ENCODE results near the gene ZFR.
"Not testable (repeated sequence)": the region's sequence is repeated elsewhere in the genome, so short reads cannot be mapped to it uniquely, and the experiment has no call there.

The ZFR gene

DNA sequence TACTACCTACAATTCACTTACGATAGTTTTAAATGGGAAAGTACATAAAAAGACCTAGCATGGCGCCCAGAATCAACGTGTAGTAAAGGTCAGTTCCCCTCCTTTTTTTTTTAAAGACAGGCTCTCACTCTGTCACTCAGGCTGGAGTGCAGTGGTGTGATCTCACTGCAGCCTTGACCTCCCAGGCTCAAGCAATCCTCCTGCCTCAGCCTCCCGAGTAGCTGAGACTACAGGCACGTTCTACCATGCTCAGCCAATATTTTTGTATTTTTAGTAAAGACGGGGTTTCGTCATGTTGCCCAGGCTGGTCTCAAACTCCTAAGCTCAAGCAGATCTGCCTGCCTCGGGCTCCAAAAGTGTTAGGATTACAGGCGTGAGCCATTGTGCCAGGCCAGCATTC is 91.1 kb downstream of the ZFR start:
- no peak for DNase-seq

DNA sequence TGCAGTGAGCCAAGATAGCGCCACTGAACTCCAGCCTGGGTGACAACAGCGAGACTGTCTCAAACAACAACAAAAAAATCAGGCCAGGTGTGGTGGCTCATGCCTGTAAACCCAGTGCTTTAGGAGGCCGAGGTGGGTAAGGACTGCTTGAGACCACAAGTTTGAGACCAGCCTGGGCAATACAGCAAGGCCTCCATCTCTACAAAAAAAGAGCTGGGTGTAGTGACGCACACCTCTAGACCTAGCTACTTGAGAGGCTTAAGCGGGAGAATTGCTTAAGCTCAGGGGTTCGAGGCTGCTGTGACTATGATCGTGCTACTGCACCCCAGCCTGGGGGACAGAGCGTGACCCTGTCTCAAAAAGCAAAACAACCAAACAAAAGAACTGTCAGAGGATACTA is 91.9 kb downstream of the ZFR start:
- no peak for DNase-seq

DNA sequence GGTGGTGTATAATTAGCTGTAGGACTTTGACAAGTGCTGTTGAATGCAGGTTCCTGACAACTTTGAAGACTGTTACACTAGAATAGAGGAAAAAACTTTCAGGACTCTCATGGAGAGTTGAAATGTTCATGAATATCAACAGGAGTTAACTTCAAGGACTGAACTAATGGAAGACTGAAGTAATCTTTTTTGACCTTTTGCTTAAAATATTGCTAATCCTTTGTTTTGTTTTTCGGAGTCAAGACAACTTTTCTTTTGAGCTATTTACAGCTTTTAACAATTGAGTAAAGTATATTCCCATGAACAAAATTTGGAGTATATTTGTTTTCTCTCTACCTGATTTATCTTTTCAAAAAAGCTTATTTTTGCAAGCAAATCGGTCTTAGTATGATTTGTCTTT is 97.7 kb downstream of the ZFR start:
- DNase-seq: no peak

DNA sequence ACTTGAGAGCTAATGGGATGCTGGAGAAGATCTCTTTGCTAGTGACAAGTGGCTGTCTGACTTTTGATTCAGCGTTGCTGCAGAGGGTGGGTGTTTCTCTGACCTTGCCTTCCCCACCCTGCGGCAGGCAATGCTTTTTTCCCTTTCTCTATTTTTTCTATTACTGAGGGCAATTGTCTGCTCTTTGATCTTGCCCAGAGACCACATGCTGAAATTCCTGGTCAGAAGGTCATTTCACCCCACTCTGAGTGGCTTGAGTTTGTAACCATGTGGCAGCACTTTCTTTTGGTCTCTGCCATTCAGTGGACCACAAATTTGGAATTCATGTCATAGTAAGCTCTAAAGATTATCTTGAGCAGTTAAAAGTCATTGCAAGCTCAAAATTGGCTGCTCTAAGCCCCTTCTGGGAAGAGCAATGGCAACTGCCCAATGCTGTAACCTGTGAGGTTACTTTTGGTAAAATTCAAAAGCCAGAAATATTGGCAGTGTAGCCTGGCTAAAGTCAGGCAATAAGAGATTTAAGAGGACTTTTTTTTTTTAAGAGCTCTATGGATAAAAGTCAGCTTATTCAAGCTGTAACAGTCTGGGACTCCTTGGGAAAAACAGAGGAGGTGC is 101.4 kb downstream of the ZFR start:
- DNase-seq: no peak

DNA sequence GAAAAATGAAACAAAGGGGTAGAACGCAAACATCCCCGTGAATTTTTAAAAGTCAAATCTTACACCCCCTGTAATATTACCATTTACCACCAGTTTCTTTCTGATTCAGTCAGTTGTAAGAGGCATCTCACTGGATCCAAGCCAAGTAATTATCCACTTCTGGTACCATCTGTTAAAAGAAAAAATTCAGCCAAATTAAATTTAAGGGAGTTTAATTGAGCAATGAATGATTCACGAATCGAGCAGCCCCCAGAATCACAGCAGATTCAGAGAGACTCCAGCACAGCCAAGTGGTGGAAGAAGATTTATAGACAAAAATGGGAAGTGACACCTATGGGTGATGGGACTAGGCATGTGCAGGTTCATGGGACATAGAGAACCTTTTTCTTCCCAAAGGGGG is 101.9 kb downstream of the ZFR start:
- no peak for DNase-seq

DNA sequence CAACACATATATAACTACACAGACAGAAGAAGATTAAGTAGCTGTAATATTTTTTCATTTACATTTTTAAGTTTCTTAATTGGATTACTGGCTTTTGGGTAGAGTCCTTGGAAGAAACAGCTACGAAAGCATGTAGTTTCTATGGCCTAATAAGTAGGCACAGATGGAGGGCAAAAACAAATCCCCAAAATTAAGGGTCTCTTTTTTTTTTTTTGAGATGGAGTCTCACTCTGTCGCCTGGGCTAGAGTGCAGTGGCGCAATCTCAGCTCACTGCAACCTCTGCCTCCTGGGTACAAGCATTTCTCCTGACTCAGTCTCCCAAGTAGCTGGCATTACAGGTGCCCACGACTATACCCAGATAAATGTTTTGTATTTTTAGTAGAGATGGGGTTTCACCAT is 104.7 kb downstream of the ZFR start:
- no peak for DNase-seq

DNA sequence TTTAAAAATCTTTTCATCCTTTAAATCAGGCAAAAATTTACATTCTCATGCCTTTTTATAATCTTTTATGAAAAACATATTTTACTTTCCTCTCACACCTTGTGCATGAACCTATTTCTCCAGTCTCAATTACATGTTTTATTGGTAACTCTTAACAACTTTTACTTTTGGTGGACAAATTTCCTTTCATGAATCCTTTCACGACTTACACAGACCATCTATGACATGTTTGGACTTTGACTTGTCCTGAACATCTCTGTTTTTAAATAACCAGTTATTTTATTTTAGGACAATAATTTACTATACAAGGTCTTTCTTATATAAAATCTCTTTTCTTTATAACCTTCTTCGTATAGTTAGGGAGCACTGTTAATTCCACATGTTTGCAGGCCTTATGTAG is 105.3 kb downstream of the ZFR start:
- DNase-seq: no peak

DNA sequence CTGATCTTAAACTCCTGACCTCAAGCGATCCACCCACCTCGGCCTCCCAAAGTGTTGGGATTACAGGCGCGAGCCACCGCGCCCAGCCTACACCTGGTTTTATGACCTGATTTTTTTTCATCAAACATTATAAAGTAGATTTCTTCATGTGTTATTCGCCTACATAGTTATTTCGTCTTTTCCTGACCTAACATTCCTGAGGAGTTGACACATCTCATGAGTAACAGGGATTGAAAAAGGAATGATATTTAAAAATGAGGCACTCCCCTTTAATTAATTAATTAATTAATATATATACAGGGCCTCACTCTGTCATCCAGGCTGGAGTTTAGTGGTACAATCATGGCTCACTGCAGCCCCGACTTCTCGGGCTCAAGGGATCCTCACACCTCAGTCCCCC is 111.6 kb downstream of the ZFR start:
- DNase-seq: no peak

DNA sequence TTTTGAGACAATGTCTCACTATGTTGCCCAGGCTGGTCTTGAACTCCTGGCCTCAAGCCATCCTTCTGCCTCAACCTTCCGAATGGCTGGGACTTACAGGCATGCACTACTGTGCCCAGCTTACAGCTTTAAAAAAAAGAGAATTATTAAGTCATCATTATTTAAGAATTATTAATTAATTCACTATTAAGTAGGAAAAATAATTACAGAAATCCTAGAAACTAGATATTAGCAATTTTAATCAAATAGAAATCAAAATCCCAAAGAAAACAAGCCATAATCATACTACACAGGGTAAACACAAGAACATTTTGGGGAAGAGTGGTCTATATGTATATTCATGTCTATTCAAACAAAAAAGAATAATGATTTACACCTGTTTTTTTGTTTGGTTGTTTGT is 112.2 kb downstream of the ZFR start:
- DNase-seq: no peak

DNA sequence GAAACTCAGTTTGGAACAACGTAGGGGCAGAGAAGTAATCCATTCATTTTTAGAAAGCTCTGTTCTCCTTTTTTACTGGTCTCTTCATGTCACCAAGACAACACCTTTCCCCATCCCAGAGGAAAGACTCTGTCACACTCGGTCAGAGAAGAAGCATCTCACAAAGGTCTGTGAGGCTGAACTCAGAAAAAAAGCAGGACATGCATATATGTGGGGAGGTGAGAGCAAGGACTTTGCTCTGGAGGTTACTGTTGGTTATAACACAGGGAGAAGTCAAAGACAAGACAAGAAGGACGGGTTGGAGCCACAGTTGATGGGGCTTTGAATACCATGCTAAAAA is 112.6 kb downstream of the ZFR start:
- DNase-seq: no peak

DNA sequence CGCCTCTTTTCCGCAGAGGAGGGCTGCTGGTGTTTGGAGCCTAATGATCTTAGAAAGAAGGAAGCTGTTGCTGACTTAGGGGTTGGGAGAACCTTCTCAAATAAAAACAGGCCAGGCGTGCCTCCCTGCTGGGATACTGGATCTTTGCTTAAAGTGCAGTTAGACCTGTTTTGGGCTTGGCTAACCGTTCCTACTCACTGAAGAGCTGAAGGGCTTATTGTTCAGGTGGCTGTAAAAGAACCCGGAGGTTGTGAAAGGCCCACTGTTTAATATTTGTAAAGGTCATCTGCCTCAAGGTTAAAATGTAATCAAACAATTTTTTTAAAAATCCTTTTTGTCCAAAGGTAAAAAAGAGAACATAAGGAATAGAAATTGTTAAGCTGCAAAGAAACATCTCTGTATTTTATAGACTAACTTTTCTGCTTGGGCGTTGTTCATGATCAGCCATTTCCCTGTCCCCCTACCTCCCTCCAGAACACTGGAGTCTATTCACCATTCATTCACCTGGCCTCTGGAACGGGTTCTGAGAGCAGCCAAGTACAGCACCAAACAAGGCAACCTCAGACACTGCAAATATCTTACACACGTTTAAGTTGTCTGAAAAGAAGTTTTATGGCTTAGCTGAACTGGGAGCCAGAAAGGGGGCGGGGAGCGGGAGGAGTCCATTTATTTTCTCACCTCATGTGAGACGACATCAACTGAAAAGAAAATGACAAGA is 113.2 kb downstream of the ZFR start:
- no peak for DNase-seq

DNA sequence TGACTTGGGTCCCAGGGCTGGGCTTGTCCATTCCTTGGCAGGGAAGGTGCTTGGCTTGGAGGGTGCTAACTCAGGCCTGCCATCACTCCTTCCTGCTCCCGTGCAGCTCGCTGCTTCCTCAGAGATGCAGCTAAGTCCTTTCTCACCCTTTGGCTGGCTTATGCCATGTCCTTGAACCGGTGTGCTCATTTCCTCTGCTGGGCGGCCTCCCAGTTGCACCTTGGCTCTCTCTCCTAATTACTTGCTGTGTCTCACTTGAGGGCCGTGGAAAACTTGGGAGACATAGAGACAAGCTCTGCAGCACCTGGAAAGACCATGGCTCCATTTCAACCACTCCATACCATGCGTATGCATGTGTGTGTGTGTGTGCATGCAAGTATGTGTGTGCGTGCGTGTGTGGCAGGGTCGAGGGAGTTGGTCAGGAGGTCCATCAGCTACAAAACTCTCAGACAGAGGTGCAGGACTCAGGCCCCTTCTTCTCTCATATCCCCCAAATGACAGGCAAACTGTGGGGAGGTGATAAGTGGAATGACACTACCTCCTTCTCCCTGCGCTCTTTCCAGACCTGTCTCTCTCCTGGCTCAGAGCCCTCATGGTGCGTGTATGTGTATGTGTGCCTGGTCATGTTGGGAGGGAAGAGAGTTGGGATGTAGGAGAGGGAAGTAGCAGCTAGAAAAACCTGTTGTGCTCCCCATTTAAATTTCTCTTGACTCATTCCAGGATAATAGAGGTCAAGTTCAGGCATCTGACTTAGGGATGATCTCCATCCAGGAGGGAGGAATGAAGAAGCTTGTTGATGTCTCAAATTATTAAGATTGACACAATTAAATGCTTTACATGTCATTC is 114.2 kb downstream of the ZFR start:
- DNase-seq: no peak

DNA sequence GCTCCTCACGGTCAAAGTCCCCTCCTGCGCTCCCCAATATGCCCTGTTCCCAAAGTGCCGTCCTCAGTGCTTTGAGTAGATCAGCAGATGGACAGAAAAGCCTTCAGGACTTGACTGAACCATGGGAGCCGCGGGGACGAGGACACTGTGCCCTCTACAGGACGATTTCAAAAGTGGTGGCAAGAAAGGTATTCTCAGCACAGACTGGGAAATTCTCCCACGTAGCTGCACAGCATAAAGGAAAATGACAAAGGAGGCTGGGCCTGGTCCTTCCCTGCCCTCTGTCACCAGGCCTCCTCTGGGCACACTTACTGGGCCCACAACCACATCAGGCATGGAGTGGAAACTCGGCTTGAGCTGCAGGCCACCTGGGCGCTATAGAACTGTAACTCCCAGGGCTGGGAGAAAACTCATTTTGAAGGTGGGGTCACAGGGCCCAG is 115.1 kb downstream of the ZFR start:
- DNase-seq: peak; percentile 27

DNA sequence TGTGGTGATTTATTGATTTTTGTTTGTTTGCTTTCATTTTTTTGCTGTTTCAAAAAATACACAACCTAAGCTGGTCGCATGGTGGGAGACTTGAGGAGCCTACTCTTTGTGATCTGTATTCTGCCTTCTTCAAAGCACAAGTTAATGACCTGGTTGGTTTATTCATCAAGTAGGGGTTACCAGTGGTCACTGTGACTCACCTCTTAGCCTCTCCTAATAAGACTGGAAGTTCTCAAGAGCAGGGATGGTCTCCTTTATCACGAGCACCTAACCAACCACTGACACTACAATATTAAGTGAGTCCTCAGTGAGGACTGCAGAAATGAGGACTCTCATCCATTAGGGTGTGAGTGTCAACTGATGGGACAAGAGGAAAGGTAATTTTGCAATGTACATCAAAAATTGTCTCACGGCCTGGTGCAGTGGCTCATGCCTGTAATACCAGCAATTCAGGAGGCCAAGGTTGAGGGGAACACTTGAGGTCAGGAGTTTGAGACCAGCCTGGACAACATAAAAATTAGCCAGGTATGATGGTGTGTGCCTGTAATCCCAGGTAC is 118.2 kb downstream of the ZFR start:
- no peak for DNase-seq

DNA sequence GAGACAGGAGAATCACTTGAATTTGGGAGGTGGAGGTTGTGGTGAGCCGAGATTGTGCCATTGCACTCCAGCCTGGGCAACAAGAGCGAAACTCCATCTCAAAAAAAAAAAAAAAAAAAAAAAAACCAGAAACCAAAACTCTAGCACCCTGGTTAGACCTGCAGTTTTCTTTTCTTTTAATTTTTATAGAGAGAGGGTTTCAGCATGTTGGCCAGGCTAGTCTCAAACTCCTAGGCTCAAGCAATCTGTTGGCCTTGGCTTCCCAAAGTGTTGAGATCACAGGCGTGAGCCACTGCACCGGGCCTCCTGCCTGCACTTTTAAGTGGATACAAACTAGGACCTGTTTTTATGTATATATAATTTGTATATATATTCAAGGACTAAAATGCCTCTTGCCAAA is 118.9 kb downstream of the ZFR start:
- no peak for DNase-seq

DNA sequence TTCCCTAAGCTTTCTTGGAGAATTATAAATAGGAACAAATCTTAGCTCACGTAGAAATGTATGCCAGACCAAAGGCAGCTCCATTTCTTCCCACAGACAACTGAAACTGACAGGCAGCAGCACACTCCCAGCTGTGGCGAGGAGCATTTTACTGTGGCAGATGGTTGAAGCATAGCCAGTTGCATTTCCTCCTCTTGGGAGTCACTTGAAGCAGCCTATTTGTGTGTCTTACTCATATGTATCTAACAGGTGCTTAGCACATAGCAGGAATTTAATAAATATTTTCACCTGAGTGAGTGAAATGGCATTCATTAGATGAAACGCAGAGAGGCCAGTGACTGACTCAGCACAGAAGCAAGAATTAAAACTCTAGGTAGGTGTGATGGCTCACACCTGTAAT is 119.5 kb downstream of the ZFR start:
- DNase-seq: no peak

DNA sequence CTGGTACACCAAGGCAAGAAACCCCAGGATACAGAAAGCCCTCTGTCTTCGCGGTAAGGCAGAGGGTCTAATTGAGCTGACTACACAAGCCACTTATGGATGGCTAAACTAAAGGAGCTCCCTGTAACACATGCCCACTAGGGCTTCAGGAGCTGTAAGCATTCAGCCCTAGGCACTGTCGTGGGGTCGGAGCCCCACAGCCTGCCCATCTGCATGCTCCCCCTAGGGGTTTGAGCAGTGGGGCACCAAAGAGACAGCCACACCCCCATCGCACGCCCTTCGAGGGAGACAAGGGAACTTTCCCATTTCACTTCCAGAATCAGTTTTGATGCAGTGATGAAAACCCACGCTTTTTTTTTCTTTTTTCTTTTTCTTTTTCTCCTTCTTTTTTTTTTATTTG is 120.8 kb downstream of the ZFR start:
- DNase-seq: no peak

DNA sequence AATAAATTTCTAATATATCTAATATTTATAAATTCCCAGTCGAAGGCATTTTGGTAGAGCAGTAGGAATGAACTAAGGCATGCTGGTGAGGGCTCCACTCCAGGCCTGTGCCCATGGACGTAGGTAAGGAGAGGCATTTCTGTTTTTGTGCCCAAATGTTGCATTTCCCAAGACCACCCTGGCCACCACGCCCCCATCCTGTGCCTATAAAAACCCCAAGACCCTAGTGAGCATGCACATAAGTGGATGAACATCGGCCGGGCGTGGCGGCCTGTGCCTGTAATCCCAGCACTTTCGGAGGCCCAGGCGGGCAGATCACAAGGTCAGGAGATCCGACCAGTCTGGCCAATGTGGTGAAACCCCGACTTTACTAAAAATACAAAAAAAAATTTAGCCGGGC is 121.7 kb downstream of the ZFR start:
- no peak for DNase-seq

DNA sequence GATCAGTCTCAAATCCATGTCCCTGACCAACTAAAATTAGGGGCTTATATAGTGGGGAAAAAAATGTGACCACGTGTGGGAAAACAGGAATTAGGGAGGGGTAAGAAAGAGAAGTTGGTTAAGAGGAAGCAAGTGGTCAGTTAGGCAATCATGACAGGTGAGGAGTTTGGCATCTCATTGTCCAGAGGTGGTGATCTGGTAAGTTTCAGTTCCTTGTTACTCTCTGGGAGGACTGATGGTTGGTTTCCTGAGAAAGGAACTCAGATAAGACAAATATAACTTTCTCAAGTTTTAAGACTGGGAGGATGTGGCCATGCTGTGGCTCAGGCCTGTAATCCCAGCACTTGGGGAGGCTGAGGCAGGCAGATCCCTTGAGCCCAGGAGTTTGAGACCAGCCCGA is 122.8 kb downstream of the ZFR start:
- DNase-seq: not testable (repeated sequence)

DNA sequence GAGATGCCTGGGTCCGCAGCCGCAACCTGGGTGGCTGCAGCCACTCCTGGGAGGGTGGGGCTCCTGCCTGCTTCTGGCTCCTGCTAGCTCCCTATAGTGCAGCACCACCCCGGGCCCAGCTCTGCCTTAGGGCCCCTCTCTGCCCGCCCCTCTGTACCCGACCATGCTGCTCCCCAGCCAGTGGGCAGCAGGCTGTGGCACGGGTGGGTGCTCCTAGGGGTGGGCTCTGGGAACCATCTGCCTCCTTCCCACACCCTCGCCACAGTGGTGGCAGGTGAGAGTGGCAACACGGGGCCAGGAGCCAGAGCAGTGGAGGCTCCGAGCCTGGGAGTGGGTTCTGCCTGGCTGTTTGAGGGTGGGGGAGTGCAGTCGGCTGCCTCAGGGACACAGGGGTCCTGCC is 124.0 kb downstream of the ZFR start:
- DNase-seq: no peak

DNA sequence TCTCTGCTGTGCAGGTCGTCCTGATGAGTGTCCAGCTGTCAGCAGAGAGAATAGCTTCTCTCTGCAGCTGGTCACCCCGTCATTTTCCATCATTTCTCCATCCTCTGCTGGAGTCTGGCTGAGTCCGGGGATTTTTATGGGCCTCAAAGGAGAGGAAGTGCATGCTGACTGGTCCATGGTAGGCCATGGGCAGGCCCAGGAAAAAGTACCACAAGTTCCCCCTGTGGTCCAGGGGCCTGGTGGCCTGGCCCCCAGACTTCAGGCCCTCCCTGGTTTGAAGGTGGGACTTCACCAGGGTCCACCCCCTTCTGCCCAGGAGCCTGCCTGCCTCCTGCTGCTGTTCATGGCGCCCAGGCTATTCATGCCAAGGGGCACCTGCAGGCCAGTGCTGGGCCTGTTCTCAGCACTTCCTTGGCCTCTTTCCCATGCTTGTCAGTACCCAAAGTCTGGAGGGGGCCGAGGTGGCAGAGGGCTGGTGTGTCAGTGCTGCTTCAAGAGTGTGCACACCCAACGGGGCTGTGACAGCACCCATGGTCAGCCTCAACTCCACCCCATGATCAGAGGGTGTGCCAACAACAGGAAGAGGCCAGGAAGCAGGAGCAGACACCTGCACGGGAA is 124.5 kb downstream of the ZFR start:
- DNase-seq: no peak

DNA sequence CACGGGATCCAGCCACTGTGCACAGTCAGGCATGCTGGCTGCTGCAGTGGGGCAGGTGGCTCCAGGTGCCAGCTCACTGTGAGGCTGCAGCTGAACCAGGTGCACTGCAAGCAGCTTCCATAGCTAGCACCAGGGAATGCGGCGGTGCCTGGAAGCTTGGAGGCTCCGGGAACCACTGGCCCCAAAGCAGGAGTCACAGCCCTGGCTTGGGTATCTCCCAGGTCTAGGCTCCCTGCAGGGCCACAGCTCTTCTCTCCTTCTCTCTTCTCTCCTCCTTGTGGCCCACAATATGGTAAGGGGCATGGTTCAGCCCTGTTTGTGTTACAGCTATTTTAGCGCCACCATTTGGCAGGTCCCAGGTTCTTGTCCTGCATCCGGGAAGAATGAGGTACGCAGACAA is 125.1 kb downstream of the ZFR start:
- no peak for DNase-seq

DNA sequence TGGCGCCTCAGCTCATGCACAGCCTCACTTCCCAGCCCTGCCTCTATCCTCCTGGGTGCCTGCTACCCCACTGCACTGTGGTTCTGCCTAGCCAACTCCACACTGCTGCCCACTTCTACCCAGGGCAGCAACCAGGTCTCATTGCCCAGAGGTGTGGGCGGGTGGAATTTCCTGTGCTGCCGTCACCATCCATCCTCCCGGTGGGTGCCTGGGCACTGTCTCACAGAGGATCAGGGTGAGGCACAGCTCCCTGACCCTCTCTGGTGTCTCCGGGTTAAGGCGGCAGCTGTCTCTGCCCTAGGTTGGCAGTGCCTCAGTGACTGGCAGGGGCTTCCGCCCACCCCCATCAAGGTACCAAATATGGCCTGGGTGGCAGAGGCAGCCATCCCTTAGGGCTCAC is 127.5 kb downstream of the ZFR start:
- DNase-seq: no peak
